ENCODE measurements around the gene FSTL5.

- TF ChIP-seq CTCF (IDR thresholded peaks at IDR 0.05) (no peak), POLR2A (IDR thresholded peaks at IDR 0.05) (no peak)
These were observed 677.3 kb downstream of the FSTL5 start for GRCh38 chr4:161486461-161486860.
